ENCODE measurements around the gene UAP1L1.

DNA sequence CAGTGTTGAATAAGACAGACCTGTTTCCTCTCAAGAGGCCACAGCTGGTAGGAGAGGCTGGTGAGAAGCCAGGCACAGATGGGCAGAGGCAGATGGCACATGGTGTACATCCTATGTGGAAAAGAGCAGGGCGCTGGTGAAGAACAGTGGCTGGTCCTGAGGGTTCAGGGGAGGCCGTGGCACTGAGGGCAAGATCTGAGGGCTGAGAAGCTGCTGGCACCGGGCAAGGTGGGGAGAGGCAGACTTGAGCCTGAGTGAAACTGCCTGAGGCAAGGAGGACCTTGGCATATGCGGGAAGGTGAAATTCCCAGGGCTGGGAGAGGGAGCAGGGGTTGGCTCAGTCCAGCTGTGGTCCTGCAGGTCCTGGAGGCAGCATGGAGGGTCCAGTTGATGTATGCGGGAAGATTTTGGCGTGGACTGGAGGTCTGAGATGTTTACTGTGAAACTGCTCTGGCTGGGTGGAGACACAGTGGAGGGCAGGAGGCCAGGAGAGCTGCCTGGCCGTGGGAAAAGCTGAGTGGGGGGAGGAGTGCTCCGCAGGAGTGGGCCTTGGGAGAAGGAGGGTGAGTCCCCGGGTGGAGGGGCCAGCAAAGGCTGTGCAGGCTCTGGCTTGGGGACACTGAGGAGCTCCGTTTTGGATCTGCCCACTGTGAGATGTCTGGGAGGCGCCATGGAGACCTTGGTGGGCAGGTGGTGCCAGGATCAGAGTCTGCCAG is 12.1 kb downstream of the UAP1L1 start:
- TF ChIP-seq MTA1 (IDR thresholded peaks at IDR 0.05; ENCODE audit: borderline replicate concordance): no peak
- TF ChIP-seq POLR2A (conservative IDR thresholded peaks at IDR 0.05): no peak
- TF ChIP-seq SP1 (CRISPR knock-in tag; IDR thresholded peaks at IDR 0.05): no peak
- no peak for TF ChIP-seq JUND (IDR thresholded peaks at IDR 0.05; ENCODE audit: borderline replicate concordance, low read depth, low read length)
- no peak for TF ChIP-seq JUND (tag; IDR thresholded peaks at IDR 0.05; ENCODE audit: borderline replicate concordance, low read depth, low read length)
- TF ChIP-seq ADNP (tag; IDR thresholded peaks at IDR 0.05): no peak
- TF ChIP-seq, protein P1, sequence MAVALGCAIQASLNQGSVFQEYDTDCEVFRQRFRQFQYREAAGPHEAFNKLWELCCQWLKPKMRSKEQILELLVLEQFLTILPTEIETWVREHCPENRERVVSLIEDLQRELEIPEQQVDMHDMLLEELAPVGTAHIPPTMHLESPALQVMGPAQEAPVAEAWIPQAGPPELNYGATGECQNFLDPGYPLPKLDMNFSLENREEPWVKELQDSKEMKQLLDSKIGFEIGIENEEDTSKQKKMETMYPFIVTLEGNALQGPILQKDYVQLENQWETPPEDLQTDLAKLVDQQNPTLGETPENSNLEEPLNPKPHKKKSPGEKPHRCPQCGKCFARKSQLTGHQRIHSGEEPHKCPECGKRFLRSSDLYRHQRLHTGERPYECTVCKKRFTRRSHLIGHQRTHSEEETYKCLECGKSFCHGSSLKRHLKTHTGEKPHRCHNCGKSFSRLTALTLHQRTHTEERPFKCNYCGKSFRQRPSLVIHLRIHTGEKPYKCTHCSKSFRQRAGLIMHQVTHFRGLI (CRISPR knock-in tag; IDR thresholded peaks at IDR 0.05): no peak
- TF ChIP-seq HNRNPH1 (optimal IDR thresholded peaks at IDR 0.05; ENCODE audit: low read depth, low read length): no peak
- TF ChIP-seq CHD1 (IDR thresholded peaks at IDR 0.05; ENCODE audit: low read length): no peak
- TF ChIP-seq, protein P2, sequence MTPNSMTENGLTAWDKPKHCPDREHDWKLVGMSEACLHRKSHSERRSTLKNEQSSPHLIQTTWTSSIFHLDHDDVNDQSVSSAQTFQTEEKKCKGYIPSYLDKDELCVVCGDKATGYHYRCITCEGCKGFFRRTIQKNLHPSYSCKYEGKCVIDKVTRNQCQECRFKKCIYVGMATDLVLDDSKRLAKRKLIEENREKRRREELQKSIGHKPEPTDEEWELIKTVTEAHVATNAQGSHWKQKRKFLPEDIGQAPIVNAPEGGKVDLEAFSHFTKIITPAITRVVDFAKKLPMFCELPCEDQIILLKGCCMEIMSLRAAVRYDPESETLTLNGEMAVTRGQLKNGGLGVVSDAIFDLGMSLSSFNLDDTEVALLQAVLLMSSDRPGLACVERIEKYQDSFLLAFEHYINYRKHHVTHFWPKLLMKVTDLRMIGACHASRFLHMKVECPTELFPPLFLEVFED (CRISPR knock-in tag; conservative IDR thresholded peaks at IDR 0.05): no peak
- TF ChIP-seq KDM1A (IDR thresholded peaks at IDR 0.05): no peak
- TF ChIP-seq MXI1 (IDR thresholded peaks at IDR 0.05; ENCODE audit: low read depth, low read length): no peak
- TF ChIP-seq ZNF253 (CRISPR knock-in tag; conservative IDR thresholded peaks at IDR 0.05): no peak
- TF ChIP-seq ZNF717 (CRISPR knock-in tag; IDR thresholded peaks at IDR 0.05): no peak

Measured in K562 (cell line).